WTC11 (cell line): Measurements from ENCODE around the gene FOXK1.

Source experiments
- ZNF263 ChIP-seq: sonication (generic); formaldehyde crosslinking; IDR thresholded peaks from 2 replicates; pipeline ENCODE4 v1.8.1; 2022; ENCODE audit warnings: low read depth, mild to moderate bottlenecking, moderate library complexity, missing genetic modification reagents
- TF ChIP-seq, protein P1 (sequence below): fragments of 200-600 bp; IDR thresholded peaks from 2 replicates; pipeline ENCODE4 v1.8.0; 2022; ENCODE audit warnings: antibody characterized with exemption

DNA sequence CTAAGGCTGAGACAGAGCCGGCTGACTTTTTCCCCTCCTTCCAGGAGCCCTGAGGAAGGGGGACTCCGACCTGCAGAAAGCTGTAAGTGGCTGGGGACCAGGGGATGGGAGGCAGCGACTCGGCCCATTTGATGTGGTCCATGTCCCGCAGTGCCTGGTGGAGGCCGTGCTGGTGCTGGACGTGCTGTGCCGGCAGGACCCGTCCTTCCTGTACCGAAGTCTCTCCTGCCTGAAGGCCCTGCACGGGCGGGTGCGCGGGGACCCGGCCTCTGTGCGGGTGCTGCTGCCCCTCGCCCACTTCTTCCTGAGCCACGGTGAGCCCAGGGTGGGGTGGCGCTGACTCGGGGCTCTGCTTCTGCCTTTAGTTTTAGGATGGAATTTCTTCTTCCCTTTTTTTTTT, 103.3 kb downstream of the FOXK1 start:
- TF ChIP-seq, protein P1, sequence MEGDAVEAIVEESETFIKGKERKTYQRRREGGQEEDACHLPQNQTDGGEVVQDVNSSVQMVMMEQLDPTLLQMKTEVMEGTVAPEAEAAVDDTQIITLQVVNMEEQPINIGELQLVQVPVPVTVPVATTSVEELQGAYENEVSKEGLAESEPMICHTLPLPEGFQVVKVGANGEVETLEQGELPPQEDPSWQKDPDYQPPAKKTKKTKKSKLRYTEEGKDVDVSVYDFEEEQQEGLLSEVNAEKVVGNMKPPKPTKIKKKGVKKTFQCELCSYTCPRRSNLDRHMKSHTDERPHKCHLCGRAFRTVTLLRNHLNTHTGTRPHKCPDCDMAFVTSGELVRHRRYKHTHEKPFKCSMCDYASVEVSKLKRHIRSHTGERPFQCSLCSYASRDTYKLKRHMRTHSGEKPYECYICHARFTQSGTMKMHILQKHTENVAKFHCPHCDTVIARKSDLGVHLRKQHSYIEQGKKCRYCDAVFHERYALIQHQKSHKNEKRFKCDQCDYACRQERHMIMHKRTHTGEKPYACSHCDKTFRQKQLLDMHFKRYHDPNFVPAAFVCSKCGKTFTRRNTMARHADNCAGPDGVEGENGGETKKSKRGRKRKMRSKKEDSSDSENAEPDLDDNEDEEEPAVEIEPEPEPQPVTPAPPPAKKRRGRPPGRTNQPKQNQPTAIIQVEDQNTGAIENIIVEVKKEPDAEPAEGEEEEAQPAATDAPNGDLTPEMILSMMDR, result no peak
- TF ChIP-seq ZNF263 (CRISPR knock-in tag), result no peak
